OCI-LY7 (cell line): ENCODE data around the gene ARHGEF26.

Source experiments
- CTCF ChIP-seq: fragments of 200-600 bp; sonication (generic); conservative IDR thresholded peaks from 2 replicates; pipeline ENCODE4 v1.5.1; 2014; ENCODE audit warnings: mild to moderate bottlenecking, antibody characterized with exemption, low read length, moderate library complexity, mixed read lengths
- EZH2phosphoT487 ChIP-seq: fragments of 200-600 bp; sonication (generic); IDR thresholded peaks from 2 replicates; pipeline ENCODE4 v1.6.1; 2018; ENCODE audit warnings: low read depth, borderline replicate concordance, mild to moderate bottlenecking, mixed run types, antibody characterized with exemption, low read length, moderate library complexity, mixed read lengths

GRCh38 chr3:154148541-154148940 is 27.4 kb downstream of the ARHGEF26 start:
- TF ChIP-seq CTCF, result no peak
- TF ChIP-seq EZH2phosphoT487, result no peak
